Measurements from ENCODE around the gene BRPF1. TPM values are rescaled to one million over a fixed set of nuclear protein-coding genes. Genes with fewer than 3 reads are reported as not detected.

Gene BRPF1
- polyA plus RNA-seq, 1 experiment: 5.7 TPM

- H3K9me3 ChIP-seq (ENCODE audit: control insufficient read depth, insufficient read depth, low read length): no peaks in the 10 kb centered on the region; the same call in 1 of the 2 replicates
- ChIA-PET POLR2A (no interaction called here), CTCF (no interaction called here)
- peak overlapping the region; percentile 11 for H3K27ac ChIP-seq (ENCODE audit: low read depth, low read length)
- no peak for TF ChIP-seq CTCF (IDR thresholded peaks at IDR 0.05; ENCODE audit: low read depth, low read length)
- H3K4me3 ChIP-seq (ENCODE audit: low read depth, low read length): no peak overlapping the region
- no peak for DNase-seq (ENCODE audit: low read depth, low spot score)
- no peaks in the 10 kb centered on the region for H3K27me3 ChIP-seq (ENCODE audit: control insufficient read depth, insufficient read depth, low read length)
These were observed 40.8 kb upstream of the BRPF1 start for GRCh38 chr3:9690451-9691450.

GRCh38 chr3:9691636-9692035, 39.9 kb upstream of the BRPF1 start:
- no peak for TF ChIP-seq CTCF (IDR thresholded peaks at IDR 0.05; ENCODE audit: low read depth, low read length)
- ChIA-PET CTCF (no interaction called here), POLR2A (no interaction called here)
- no peak for DNase-seq (ENCODE audit: low read depth, low spot score)
- Histone ChIP-seq H3K27me3 (ENCODE audit: control insufficient read depth, insufficient read depth, low read length) (no peaks in the 10 kb centered on the region), H3K4me3 (ENCODE audit: low read depth, low read length) (no peak overlapping the region), H3K9me3 (ENCODE audit: control insufficient read depth, insufficient read depth, low read length) (no peaks in the 10 kb centered on the region; the same call in 1 of the 2 replicates), H3K27ac (ENCODE audit: low read depth, low read length) (no peak overlapping the region)

GRCh38 chr3:9692416-9692815, 39.1 kb upstream of the BRPF1 start:
- POLR2A ChIA-PET: no interaction called here

GRCh38 chr3:9695345-9695744, 36.2 kb upstream of the BRPF1 start:
- CTCF ChIA-PET: no interaction called here
- Histone ChIP-seq H3K27me3 (ENCODE audit: control insufficient read depth, insufficient read depth, low read length) (no peaks in the 10 kb centered on the region), H3K27ac (ENCODE audit: low read depth, low read length) (no peak overlapping the region), H3K9me3 (ENCODE audit: control insufficient read depth, insufficient read depth, low read length) (no peaks in the 10 kb centered on the region; the same call in 1 of the 2 replicates), H3K4me3 (ENCODE audit: low read depth, low read length) (no peak overlapping the region)
- POLR2A ChIA-PET: interaction anchor here (0.8 kb wide), 1 partner anchor 35 kb away, joined by 3 read pairs; no protein-coding TSS in a partner anchor
- no peak for DNase-seq (ENCODE audit: low read depth, low spot score)
- TF ChIP-seq CTCF (IDR thresholded peaks at IDR 0.05; ENCODE audit: low read depth, low read length): no peak

More at GRCh38 chr3:9692416-9692815, 39.1 kb upstream of the BRPF1 start:
- Histone ChIP-seq H3K27ac (ENCODE audit: low read depth, low read length) (no peak overlapping the region), H3K9me3 (ENCODE audit: control insufficient read depth, insufficient read depth, low read length) (no peaks in the 10 kb centered on the region; the same call in 1 of the 2 replicates), H3K4me3 (ENCODE audit: low read depth, low read length) (no peak overlapping the region), H3K27me3 (ENCODE audit: control insufficient read depth, insufficient read depth, low read length) (no peaks in the 10 kb centered on the region)
- no peak for DNase-seq (ENCODE audit: low read depth, low spot score)
- CTCF ChIA-PET: no interaction called here
- no peak for TF ChIP-seq CTCF (IDR thresholded peaks at IDR 0.05; ENCODE audit: low read depth, low read length)

- no peak overlapping the region for H3K27ac ChIP-seq (ENCODE audit: low read depth, low read length)
- no peak for DNase-seq (ENCODE audit: low read depth, low spot score)
- ChIA-PET CTCF (no interaction called here), POLR2A (no interaction called here)
- H3K4me3 ChIP-seq (ENCODE audit: low read depth, low read length): no peak overlapping the region
- H3K27me3 ChIP-seq (ENCODE audit: control insufficient read depth, insufficient read depth, low read length): no peaks in the 10 kb centered on the region
- TF ChIP-seq CTCF (IDR thresholded peaks at IDR 0.05; ENCODE audit: low read depth, low read length): no peak
- no peaks in the 10 kb centered on the region; the same call in 1 of the 2 replicates for H3K9me3 ChIP-seq (ENCODE audit: control insufficient read depth, insufficient read depth, low read length)
These were observed 35.8 kb upstream of the BRPF1 start for GRCh38 chr3:9695746-9696145.

All from AG04450 (cell line).